GM19351 (cell line): ENCODE measurements around the gene SIM2.

Experiments used
- ATAC-seq: cut with Tn5 transposase; IDR thresholded peaks from one replicate; pipeline ENCODE4 v1.9.1; 2021; ENCODE audit warnings: mild to moderate bottlenecking, moderate library complexity; ENCODE audit not compliant: unreplicated experiment

The SIM2 gene

DNA sequence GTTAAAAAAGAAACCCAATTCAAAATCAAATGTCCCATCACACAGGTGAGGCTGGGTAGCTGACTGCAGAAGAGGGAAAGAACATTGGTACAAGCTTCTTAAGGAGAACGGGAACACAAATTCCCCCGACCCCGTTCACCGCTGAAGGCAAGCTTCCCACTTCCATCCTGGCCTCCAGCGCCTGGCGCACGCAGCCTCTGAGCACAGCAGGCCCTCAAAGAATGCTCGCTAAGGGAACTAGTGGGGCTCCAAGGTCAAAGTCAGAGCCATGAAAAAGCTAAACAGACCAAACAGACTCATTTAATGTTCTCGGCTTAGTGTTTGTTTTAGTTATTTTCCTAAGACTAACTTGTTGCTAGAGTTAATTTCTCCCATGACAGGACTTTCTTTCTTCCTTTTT lies 63.7 kb downstream of the SIM2 start:
- no peak for ATAC-seq

DNA sequence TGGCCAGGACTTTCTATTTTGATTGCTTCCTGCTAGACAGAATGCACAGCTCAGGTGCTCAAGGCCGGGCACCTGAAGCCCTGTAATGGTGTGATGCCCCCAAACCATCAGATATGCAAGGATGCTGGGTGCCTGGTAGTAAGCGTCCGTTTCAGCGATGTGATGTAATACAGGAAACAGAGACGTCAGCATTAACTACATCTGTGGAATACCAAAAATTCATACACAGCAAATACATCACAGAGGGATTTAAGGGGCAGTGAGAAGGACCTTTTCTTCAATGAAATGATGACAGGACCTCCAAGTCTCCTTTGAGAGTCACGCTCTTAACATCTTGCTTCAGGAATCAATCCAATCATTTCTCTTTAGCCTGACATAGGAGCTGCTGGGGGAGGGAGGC lies 64.4 kb downstream of the SIM2 start:
- no peak for ATAC-seq

DNA sequence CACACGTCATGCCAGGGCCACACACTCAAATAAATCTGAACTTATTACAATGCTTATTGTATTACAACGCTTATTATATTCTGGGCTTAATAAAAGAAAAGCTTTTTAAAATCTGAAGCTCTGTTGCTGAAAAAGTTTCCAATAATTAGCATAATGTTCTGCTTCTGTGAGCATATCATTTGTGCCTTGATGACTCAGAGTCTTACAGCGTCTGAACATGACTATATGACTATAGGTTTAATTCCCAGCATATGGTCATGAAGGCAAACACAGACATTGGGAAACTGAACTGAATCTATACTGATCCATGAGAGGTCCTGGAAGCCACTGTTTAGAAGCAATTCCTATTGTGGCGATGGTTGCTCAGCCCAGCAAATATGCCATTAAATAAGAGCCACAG lies 66.3 kb downstream of the SIM2 start:
- no peak for ATAC-seq

DNA sequence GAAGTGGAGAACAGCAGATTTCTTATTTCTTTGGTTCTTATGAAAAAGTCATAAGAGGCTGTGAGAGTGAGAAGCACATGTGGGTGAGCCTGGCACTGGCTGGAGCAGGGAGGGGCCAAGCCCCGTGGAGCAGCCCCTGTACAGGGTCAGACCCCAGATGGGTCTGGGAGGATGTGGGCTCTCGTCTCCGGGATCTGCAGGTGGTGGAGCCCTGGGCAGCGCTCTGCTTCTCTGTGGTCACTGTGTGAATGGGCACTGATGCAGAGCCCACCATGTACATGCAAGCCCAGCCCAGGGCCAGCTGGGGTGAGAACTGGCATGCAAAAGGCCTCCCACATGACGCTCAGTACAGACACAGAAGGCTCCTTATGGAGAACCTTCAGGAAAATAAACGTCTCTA lies 67.6 kb downstream of the SIM2 start:
- ATAC-seq: no peak

DNA sequence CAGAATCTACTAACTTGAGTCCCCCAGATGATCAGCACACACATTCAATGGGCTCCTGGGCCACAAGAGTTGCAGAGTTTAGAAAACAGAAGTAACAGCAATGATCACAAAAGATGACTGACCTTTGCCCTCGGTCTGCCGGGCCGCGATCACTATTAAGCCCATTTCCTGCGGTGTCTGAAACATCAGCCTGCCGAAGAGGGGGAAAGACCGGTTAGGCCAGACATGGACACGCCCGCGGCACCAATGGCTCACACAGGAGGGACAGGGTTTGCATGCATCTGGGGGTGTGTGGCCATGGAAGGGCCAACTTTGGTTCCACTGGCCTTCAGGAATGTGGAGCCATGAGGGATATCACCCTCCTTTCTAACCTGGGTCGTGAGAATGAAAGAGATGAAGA lies 68.2 kb downstream of the SIM2 start:
- no peak for ATAC-seq

DNA sequence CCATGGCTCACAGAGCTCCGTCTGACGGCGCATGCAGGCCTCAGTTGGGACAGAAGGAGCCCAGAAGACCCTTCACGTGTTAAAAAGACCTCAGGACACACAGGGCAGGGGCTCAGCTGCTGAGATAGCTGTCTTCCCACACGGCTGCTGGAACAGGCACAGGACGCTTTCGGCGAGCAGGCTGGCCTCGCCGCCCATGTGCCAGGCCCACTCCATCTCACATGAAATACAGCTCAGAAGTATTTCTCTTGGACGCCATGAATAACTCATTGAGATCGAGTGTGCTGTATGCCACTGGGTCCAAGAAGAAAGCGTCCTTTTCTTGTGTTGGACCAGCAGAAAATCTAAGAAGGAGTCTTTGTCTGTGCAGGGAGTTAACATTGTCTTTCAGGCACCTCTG lies 69.6 kb downstream of the SIM2 start:
- ATAC-seq: no peak

DNA sequence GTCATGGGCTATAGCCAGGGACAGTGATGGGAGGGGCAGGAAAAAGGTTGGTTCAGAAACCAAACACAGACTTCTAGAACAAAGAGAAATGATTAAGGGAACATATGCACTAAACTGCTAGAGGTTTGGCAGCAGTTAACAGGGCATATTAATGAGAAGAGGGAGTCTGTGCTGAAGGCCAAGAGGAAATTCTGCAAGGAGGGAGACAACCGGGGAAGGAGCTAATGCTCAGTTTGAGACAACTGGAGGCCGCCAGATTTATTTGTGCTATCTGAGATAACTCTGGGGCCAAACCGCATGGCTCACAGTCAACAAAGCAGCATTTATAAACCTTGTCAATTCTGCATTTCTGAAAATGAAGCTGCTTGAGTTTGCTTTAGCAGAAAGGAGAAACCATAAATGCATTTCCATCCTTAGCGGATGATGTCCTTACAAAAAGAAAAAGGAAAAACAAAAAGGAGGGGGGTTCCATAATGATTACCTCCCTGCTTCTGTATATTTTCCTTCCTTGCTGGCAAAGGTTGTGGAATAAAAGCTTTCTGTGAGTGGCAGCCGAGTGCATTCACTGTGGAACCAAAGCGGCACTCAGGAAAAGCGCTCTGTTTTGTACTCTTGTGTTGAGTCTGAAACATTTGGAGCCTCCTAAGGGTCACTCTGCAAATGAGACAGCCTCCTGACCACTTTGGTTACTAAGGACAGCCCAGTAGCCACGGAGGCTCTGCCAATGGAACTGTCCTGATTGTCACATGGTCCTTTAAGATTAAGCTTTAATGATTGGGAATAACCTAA lies 70.3 kb downstream of the SIM2 start:
- no peak for ATAC-seq

DNA sequence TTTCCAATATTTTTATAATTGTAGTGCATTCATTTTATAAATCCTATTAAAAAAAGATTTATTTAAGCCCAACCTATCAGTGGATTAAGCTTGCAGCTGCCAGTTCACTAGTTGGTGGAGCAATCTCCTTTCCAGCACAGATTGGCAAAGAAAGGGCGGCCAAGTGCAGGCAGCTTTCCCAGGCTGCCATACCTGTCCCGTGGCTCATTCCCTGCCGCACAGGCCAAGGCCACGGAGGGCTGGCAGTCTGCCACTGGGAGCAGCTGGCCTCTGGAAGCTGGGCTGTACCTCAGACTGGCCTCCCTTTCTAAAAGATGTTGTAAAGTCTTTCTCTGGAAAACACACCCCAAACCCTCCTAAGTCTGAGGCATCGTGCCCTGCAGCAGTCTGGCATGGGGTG lies 74.2 kb downstream of the SIM2 start:
- no peak for ATAC-seq

DNA sequence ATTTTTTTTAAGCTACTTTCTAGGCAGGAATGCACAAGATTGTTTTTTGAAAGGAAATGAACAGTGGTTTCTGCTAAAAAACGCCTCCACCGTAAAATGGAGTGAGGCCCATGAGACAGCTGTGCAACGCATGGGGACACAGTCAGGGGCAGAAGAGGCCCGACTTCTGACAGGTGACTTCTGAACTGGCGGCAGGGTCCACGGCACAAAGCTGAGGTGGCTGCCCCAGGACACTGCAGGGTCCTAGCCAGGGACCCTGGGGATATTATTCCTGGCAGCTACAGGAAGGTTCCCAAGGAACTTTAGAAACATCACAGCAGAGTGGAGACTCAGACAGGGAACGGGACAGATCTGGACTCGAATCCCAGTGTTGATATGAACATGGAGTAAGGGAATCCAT lies 75.1 kb downstream of the SIM2 start:
- no peak for ATAC-seq

DNA sequence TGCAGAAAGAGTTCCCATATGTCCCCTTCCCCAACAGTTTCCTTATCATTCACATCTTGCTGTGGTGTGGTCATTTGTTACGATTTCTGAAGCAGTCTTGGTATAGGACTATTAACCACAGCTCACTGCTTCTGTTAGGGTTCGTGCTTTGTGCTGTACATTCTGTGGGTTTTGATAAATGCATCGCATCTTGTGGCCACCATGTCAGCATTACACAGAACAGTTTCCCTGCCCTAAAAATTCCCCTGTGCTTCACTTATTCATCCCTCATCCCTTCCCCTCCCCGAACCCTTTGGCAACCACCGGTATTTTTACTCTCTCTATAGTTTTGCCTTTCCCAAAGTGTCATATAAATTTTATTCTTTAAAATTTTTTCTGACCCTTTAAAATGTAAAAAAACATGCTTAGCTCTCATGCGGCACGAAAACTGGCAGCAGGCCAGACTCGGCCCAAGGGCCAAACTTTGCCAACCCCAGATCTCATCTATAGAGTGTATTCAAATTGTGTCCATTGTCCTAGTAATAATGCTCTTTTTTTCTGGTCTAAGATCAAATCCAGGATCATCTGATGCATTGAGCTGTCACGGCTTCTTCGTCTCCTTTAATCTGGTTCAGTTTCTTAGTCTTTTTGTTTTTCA lies 78.2 kb downstream of the SIM2 start:
- no peak for ATAC-seq

DNA sequence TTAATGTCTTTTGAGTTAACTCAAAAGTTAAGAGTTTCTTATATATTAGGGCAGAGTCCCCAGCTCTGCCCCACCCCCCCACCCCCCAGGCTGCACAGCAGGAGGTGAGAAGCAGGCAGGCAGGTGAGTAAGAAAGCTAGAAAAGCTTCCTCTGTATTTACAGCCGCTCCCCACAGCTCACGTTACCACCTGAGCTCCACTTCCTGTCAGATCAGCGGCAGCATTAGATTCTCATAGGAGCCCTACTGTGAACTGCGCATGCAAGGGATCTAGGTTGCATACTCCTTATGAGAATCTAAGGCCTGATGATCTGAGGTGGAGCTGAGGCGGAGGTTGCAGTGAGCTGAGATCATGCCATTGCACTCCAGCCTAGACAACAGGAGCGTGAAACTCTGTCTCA lies 81.9 kb downstream of the SIM2 start:
- no peak for ATAC-seq

DNA sequence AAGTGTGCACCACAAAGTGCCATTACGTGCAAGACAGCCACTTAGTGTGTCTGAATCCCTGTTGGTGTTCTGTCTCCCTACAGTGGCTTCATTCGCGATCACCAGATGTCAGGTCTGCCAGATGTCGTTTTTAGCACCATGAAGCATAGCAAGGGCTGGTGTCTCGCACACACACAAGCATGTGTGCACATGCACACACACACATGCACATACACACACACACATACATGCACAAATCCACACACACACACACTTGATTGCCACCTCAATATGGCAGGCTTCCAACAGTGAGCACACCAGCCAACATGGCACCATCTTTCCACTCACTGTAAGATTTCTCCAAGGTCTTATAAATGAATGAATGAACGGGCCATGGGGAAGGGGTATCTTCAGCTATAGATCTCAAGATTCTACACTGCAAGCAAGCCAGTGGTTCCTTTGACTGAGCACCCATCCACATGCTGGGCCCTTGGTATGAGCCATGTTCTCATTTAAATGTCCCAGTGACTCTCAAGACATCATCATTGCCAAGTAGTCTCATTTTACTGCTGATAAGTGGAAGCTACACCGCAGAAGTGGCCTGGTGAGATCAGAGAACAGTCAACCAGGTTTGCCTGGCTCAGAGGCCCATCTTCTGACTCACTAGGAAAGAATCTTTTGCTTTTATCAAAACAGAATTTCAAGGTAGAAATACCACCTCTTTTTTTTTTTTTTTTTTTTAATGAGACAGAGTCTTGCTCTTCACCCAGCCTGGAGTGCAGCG lies 84.9 kb downstream of the SIM2 start:
- ATAC-seq: no peak

DNA sequence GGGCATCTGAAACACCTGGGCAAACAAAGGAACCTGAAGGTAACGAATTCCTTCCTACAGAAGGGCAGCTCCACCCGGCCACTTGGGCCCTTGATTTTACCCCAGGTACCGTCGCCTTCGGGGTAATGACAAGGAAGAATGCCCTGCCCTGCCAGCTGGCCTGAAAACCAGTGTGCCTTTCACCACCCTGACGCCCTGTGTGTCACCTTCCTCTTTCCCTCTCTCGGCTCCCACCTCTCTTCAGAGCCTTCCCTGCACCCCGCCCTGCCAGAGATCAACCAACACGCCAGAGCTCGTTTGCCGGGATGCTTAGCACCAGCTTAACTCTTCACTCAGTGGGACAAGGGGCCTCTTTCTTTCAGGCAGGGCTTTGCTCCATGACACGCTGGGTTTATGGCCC lies 86.0 kb downstream of the SIM2 start:
- no peak for ATAC-seq

DNA sequence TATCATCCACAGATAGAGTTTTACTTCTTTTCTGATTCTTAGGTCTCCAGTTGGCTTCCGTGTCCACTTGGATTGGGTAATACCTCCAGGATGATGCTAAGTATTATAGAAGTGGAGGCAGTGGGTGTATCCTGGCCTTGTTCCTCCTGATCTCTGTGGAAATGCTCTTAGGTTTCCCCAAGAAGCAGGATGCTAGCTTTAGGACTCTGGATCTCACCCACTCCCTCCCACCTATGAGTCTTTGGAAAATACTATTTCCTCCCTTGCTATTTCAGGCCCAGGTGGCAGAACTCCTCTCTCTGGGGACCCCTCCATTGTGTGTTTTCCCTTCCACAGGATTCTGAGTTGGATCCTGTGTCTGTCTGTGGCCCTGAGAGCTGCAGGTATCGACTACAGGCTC lies 86.7 kb downstream of the SIM2 start:
- ATAC-seq: no peak

DNA sequence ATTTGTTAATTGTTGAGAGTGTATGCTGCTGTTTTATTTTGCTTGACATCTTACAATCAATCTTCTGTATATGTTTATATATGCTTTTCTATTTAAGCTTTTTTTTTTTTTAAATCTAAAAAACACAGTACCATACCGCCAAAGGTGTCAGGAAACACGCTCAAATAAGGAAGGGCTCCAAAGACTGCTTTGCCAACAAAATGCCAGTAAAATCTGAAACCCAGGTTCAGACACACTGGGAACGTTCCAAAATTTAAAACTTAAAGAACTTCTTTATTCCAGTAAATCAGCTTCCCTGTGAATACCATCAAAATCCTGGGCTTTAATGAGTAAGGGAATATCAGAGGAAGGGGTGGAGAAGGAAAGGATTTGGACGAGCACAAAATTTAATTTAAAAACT lies 87.3 kb downstream of the SIM2 start:
- no peak for ATAC-seq

DNA sequence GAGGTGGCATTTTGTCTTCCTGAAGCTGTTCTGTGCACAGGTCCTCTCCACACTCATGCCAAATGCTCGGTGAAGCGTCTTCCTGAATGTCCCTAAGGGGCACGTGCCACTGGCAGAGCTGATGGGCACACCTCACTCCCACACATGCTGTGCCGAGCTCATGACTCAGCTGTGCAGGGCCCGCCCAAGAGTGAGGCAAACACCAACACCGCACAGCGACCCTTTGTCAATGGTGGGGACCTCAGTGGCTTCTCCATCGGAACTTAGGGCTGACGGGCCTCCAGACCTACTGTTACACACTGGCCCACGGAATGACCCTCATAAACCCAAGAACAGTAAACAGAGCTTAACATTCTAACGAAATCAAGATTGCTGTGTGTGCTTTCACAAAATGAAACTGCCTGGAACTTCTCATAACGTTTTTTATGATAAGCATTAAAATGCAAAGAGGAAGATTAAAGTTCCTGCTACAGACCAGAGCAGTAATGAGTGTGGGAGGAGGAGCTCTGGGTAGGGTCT lies 89.3 kb downstream of the SIM2 start:
- ATAC-seq: no peak

DNA sequence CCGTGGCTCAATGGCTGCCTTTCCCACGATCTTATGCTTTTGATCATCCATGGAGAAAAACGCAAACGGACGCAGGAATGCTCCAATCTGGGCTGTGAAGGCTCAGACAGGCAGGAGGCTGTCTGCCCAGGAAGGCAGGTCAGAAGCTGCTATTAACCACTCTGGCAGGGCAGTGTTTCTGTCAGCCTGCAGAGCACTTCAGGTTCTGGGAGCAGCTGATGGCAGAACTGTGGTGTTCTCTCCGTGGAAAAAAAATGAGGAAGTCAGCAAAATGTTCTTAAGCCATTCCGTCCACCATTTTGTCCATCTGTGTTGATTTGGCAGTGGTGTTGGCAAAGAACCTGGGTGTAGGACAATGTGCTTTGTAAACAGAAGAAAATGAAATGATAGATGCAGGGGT lies 91.7 kb downstream of the SIM2 start:
- ATAC-seq: no peak

DNA sequence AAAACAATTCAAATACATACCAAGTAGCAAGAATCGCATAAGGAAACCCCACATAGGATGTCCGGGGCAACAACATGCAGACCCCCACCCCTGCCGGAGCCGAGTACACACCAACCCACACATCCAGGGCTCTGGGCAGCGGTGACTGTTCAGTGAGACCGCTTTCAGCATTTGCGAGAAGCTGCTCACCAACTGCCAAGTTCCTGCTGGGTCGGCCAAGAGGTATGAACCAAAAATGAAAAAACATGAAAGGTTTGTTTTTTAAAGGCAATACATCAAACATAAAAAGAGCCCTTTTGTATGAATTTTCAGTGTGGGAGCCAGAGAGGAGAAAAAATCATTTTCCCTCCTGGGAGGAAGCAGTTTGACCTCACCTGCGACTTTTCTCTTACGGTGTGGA lies 92.3 kb downstream of the SIM2 start:
- ATAC-seq: no peak

DNA sequence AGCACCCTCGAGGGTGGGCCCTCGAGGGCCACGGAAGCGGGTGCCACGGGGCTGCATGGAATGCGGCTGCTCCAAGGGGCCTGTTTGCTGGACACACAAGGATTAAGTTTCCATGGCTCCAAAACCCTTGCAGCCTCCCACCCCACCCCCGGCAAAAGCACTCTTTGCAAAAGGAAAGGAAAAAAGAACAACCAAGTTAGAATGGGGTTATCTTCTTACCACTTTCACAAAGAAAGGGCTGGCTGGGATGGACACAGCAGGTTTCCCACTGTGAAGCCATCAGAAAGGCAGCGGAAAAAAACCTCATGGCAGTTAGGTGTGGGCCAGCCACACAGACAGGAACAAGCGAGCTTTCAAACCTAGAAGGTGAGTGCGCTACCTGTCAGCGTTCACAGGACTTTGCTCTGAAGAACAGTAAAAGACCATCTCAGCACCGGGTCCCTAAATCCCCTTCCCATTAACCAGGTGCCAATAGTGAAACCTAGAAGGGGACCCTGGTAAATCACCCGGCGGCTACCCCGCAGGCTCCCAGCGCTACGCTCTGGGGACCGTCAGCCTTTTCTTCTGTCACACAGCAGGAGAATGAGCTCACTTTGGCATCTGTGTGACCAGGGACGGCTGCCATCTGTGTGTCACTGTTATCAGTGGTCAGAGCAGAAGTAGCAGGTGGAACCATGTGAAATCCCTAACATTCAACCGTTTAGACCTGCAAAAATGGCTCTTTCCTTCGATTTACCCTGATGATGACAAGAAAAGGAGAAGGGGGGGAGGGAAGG lies 93.0 kb downstream of the SIM2 start:
- no peak for ATAC-seq

DNA sequence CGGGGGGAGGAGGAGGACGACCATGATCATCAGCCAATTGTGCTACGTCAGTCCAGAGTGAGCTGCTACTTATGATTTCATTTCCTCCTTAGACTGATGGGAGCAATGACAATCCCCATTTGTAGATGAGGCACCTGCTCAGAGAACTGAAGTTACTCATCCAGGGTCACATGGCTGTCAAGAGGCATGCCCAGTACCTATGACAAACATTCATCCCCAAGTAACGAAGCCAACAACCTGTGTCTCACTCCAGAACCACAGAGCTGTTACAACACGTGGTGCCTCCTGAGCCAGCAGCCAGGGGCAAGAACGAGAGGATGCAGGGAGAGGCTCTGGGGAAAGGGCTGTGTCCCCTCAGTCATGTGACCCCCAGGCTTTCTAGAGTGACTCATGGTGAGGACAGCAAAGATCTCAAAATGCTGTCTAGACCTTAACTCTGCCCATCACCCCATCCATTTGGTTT lies 93.6 kb downstream of the SIM2 start:
- ATAC-seq: no peak

DNA sequence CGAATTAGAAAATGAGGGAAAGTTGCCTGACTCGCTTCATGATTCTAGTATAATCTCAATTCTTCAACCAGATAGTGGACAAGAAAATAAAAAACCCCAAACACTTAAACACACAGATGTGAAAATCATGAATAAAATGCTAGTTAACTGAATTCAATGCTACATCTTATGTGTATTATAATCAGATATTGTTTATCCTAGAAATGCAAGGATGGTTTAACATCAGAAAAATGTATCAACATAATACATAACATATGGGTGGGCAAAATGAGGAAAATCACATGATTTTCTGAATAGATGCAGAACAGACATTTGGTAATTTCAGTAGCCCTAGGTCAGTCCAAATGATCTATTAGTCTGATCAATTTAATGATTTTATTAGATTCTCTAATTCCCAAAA lies 97.2 kb downstream of the SIM2 start:
- ATAC-seq: no peak
